Coronary artery (tissue), 2 donors: ENCODE data around the gene GPR26.
A peak's percentile ranks its signal among the peaks of the same experiment; 100 is the strongest.

Source experiments
- DNase-seq: peaks from one replicate; pipeline ENCODE4 v3.0.0-alpha.2; 2017; ENCODE audit warnings: low spot score
- H3K27ac ChIP-seq, 2 donors: fragments of 200-600 bp; sonication (generic); one replicate each; pipeline ENCODE4 v1.5.1; 2016 to 2019
- H3K4me3 ChIP-seq: fragments of 200-600 bp; sonication (generic); 2 replicates; pipeline ENCODE4 v1.5.1; 2016; ENCODE audit warnings: mild to moderate bottlenecking, moderate library complexity
- CTCF ChIP-seq: fragments of 200-600 bp; sonication (generic); IDR thresholded peaks from one replicate; pipeline ENCODE4 v1.5.1; 2019; ENCODE audit warnings: antibody characterized with exemption

GPR26 gene

GRCh38 chr10:123622381-123622780, 43.8 kb upstream of the GPR26 start:
- H3K4me3 ChIP-seq: no peak overlapping the region
- no peak for TF ChIP-seq CTCF
- DNase-seq: peak; percentile 17
- no peak overlapping the region for H3K27ac ChIP-seq

GRCh38 chr10:123624086-123624485, 42.1 kb upstream of the GPR26 start:
- DNase-seq: peak; percentile 26
- TF ChIP-seq CTCF: no peak
- H3K4me3 ChIP-seq: no peak overlapping the region

GRCh38 chr10:123633106-123633505, 33.0 kb upstream of the GPR26 start:
- no peak for TF ChIP-seq CTCF
- DNase-seq: peak; percentile 45
- Histone ChIP-seq H3K4me3 (no peak overlapping the region), H3K27ac (no peak overlapping the region)

More at GRCh38 chr10:123624086-123624485, 42.1 kb upstream of the GPR26 start:
- no peak overlapping the region for H3K27ac ChIP-seq

GRCh38 chr10:123633636-123634035, 32.5 kb upstream of the GPR26 start:
- no peak overlapping the region for H3K27ac ChIP-seq
- DNase-seq: peak; percentile 53

GRCh38 chr10:123634221-123634620, 31.9 kb upstream of the GPR26 start:
- no peak for TF ChIP-seq CTCF
- peak; percentile 53 for DNase-seq
- Histone ChIP-seq H3K27ac (no peak overlapping the region), H3K4me3 (no peak overlapping the region)

More at GRCh38 chr10:123633636-123634035, 32.5 kb upstream of the GPR26 start:
- TF ChIP-seq CTCF: no peak
- no peak overlapping the region for H3K4me3 ChIP-seq

- DNase-seq: peak; percentile 16
- Histone ChIP-seq H3K4me3 (no peak overlapping the region), H3K27ac (no peak overlapping the region)
- no peak for TF ChIP-seq CTCF
Observed at GRCh38 chr10:123635131-123635530, 31.0 kb upstream of the GPR26 start.

GRCh38 chr10:123635745-123636144, 30.4 kb upstream of the GPR26 start:
- DNase-seq: peak; percentile 36

More at GRCh38 chr10:123635745-123636144, 30.4 kb upstream of the GPR26 start:
- no peak overlapping the region for H3K4me3 ChIP-seq
- no peak for TF ChIP-seq CTCF
- H3K27ac ChIP-seq: no peak overlapping the region
